ENCODE data around the gene ZNF385D.

Gene ZNF385D

GRCh38 chr3:21751886-21752285 lies 876 bp upstream of the ZNF385D start:
- no peak for TF ChIP-seq ZNF8 (CRISPR knock-in tag; IDR thresholded peaks at IDR 0.05)
- peak; percentile 28; the same call in 2 of the 3 replicates for ATAC-seq

GRCh38 chr3:21750080-21750696 lies 822 bp downstream of the ZNF385D start:
- peak; percentile 40 for ATAC-seq
- TF ChIP-seq CSRNP3 (CRISPR knock-in tag; IDR thresholded peaks at IDR 0.05): no peak
- TF ChIP-seq TCF4 (CRISPR knock-in tag; IDR thresholded peaks at IDR 0.05; ENCODE audit: borderline replicate concordance): no peak
- no peak for TF ChIP-seq ZC3H10 (CRISPR knock-in tag; IDR thresholded peaks at IDR 0.05)
- no peak for TF ChIP-seq ZNF70 (CRISPR knock-in tag; IDR thresholded peaks at IDR 0.05)
- no peak for TF ChIP-seq PATZ1 (CRISPR knock-in tag; IDR thresholded peaks at IDR 0.05; ENCODE audit: borderline replicate concordance)
- TF ChIP-seq ZFP30 (CRISPR knock-in tag; IDR thresholded peaks at IDR 0.05): no peak

- TF ChIP-seq ZC3H10 (CRISPR knock-in tag; IDR thresholded peaks at IDR 0.05) (no peak), SNAI2 (CRISPR knock-in tag; IDR thresholded peaks at IDR 0.05) (no peak), CSRNP3 (CRISPR knock-in tag; IDR thresholded peaks at IDR 0.05) (no peak), ZNF70 (CRISPR knock-in tag; IDR thresholded peaks at IDR 0.05) (no peak), TOX (CRISPR knock-in tag; IDR thresholded peaks at IDR 0.05; ENCODE audit: borderline replicate concordance) (no peak), POU6F1 (CRISPR knock-in tag; IDR thresholded peaks at IDR 0.05; ENCODE audit: borderline replicate concordance, low read depth) (no peak), ZNF8 (CRISPR knock-in tag; IDR thresholded peaks at IDR 0.05) (no peak), GLIS3 (CRISPR knock-in tag; IDR thresholded peaks at IDR 0.05) (no peak), TSHZ2 (CRISPR knock-in tag; IDR thresholded peaks at IDR 0.05) (no peak), PATZ1 (CRISPR knock-in tag; IDR thresholded peaks at IDR 0.05; ENCODE audit: borderline replicate concordance) (no peak), CREB5 (CRISPR knock-in tag; IDR thresholded peaks at IDR 0.05; ENCODE audit: low read depth) (no peak), ZFP30 (CRISPR knock-in tag; IDR thresholded peaks at IDR 0.05) (no peak), OSR1 (CRISPR knock-in tag; IDR thresholded peaks at IDR 0.05) (no peak), RARB (CRISPR knock-in tag; IDR thresholded peaks at IDR 0.05) (no peak), CSDC2 (CRISPR knock-in tag; IDR thresholded peaks at IDR 0.05) (no peak), ESRRG (CRISPR knock-in tag; IDR thresholded peaks at IDR 0.05) (no peak), TCF4 (CRISPR knock-in tag; IDR thresholded peaks at IDR 0.05; ENCODE audit: borderline replicate concordance) (no peak), ZNF565 (CRISPR knock-in tag; conservative IDR thresholded peaks at IDR 0.05; ENCODE audit: low read depth) (no peak)
- ATAC-seq: no peak
Measured at GRCh38 chr3:21747966-21748555, 2.9 kb downstream of the ZNF385D start.

Data from SK-N-SH treated with all-trans-retinoic acid at 6 μM for 48 hours (cell line).